Measurements from ENCODE around the gene TMOD3. TPM values are rescaled to one million over a fixed set of nuclear protein-coding genes. Genes with fewer than 3 reads are reported as not detected.

The TMOD3 gene
- total and polyA plus RNA-seq, 10 donors = 8.9 to 65.5 (median 39.2) TPM

DNA sequence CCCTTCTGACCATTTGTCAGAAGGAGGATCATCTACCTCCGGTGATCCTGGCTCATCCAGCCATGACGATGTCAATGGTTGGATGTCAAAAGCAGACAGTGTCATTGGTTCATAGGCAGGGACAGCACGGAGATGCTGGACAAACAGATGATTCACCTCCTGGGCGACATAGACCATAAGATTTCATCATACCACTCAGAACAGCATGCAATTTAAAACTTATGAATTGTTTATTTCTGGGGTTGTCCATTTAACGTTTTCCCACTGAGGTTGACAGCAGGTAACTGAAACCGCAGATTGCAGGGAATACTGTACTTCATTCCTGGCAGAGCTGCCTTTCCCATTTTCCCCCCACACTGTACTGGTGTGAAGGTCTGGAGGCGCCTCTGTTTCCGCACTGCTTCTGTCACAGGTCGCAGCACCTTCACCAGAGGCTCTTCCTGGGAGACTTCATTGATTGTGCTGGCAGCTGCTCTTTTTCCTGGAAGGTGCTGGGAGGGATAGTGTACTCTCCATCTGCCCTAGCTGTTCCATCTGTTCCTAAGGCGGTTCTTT lies 32.5 kb upstream of the TMOD3 start:
- TF ChIP-seq POLR2AphosphoS5 (IDR thresholded peaks at IDR 0.05) (no peak), POLR2A (IDR thresholded peaks at IDR 0.05) (no peak)
- TF ChIP-seq, protein P1, sequence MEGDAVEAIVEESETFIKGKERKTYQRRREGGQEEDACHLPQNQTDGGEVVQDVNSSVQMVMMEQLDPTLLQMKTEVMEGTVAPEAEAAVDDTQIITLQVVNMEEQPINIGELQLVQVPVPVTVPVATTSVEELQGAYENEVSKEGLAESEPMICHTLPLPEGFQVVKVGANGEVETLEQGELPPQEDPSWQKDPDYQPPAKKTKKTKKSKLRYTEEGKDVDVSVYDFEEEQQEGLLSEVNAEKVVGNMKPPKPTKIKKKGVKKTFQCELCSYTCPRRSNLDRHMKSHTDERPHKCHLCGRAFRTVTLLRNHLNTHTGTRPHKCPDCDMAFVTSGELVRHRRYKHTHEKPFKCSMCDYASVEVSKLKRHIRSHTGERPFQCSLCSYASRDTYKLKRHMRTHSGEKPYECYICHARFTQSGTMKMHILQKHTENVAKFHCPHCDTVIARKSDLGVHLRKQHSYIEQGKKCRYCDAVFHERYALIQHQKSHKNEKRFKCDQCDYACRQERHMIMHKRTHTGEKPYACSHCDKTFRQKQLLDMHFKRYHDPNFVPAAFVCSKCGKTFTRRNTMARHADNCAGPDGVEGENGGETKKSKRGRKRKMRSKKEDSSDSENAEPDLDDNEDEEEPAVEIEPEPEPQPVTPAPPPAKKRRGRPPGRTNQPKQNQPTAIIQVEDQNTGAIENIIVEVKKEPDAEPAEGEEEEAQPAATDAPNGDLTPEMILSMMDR (IDR thresholded peaks at IDR 0.05 in 8 of 11, conservative IDR thresholded peaks at IDR 0.05 in 3 of 11) = no peak
- 89 to 97% (median 93%) methylated on average over 10 of the region's 10 CpGs for WGBS, 5 donors
- Histone ChIP-seq H3K4me3 (no peak overlapping the region), H3K9me3 (peaks cover 0 to 5% (median 0%) of the 10 kb centered on the region in 8 donors), H3K27ac (no peak overlapping the region), H3K4me1 (peaks cover 0 to 7% (median 2%) of the 10 kb centered on the region in 6 donors), H3K27me3 (replicated peaks in 1 of 7) (no peaks in the 10 kb centered on the region), H3K36me3 (peaks cover 0 to 28% (median 9%) of the 10 kb centered on the region in 6 donors)
- intact Hi-C loops (cut with DNase I; ENCODE audit: low total_unique reads) = no loop called here
- no peak for DNase-seq

DNA sequence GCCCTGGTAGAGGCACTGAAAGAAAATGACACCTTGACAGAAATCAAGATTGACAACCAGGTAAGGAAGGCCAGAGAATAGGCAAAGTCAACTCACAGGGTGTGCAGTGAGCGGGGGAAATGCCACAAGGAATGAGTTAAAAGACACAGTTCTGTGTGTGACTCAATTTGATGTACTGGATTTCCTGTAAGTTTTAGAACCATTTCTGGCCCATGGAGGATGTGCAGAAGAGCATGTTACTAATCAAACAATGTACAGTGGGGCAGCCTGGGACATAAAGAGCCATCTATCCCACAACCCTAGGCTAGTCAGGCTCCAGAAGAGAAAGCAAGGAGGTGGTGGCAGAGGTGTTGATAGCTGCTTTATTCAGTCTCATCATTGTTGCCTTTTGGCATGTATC lies 31.2 kb upstream of the TMOD3 start:
- H3K36me3 ChIP-seq = peaks cover 0 to 36% (median 9%) of the 10 kb centered on the region in 6 donors
- DNase-seq = no peak
- TF ChIP-seq POLR2AphosphoS5 (IDR thresholded peaks at IDR 0.05) (no peak), POLR2A (IDR thresholded peaks at IDR 0.05) (no peak)
- TF ChIP-seq, protein P1 (IDR thresholded peaks at IDR 0.05 in 8 of 11, conservative IDR thresholded peaks at IDR 0.05 in 3 of 11) = no peak
- H3K4me3 ChIP-seq = no peak overlapping the region
- WGBS, 5 donors = 93 to 100% (median 94%) methylated on average over 1 of the region's 1 CpG
- H3K27ac ChIP-seq = no peak overlapping the region
- intact Hi-C loops (cut with DNase I; ENCODE audit: low total_unique reads) = no loop called here
- no peaks in the 10 kb centered on the region for H3K27me3 ChIP-seq (replicated peaks in 1 of 7)
- no peaks in the 10 kb centered on the region for H3K9me3 ChIP-seq
- H3K4me1 ChIP-seq = peaks cover 0 to 7% (median 2%) of the 10 kb centered on the region in 6 donors

DNA sequence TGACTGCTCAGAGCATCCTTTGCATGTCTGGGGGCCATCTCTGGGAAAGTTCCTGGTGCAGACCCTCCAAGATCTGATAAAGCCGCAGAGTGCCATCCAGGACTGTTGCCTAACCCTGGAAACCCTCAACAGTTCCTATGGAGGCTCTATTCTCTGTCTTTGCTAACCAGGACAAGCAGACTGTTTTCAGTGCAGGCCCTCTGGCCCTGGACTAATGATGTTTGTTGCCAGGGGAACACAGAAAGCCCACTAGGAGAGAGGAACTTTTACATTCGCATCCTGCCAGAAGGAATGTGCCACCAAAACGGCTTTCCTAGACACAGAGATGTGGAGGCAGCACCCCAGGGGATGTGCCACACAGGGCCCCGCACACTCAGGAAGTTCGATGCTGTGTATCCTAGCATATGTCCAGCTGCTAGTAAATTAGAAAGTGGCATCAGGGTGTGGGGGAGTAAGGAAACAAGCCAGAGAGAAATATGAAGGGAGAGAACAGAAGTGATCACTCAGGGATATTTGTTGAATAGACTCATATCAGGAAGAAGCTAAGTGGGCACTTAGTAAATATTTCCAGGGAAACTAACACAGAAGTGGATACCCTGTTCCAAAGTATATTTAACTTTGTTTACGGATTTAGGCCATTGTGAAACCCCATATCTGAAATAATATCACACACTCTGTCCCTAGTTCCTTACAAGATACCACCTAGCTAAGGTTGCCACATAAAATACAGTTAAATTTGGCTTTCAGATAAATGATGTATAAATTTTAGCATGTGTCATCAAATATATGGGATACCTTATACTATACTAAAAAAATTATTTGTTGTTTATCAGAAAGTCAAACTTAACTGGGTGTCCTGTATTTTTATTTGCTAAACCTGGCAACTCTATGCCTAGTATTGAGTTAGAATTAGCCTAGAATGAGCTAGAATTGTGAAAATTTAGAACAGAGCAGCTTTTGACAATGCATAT lies 29.9 kb upstream of the TMOD3 start:
- no peak overlapping the region for H3K4me3 ChIP-seq
- intact Hi-C loops (cut with DNase I; ENCODE audit: low total_unique reads) = no loop called here
- H3K36me3 ChIP-seq = peaks cover 0 to 43% (median 11%) of the 10 kb centered on the region in 6 donors
- H3K27ac ChIP-seq = peak overlapping the region in 3 of 8 donors; percentile 7 to 26 (median 9)
- H3K4me1 ChIP-seq = peaks cover 0 to 7% (median 2%) of the 10 kb centered on the region in 6 donors
- no peaks in the 10 kb centered on the region for H3K9me3 ChIP-seq
- no peak for DNase-seq
- no peaks in the 10 kb centered on the region for H3K27me3 ChIP-seq (replicated peaks in 1 of 7)
- TF ChIP-seq, protein P1 (IDR thresholded peaks at IDR 0.05 in 8 of 11, conservative IDR thresholded peaks at IDR 0.05 in 3 of 11) = no peak
- TF ChIP-seq POLR2AphosphoS5 (IDR thresholded peaks at IDR 0.05) = no peak
- TF ChIP-seq POLR2A (IDR thresholded peaks at IDR 0.05) = no peak
- WGBS, 5 donors = 61 to 74% (median 67%) methylated on average over 6 of the region's 6 CpGs

DNA sequence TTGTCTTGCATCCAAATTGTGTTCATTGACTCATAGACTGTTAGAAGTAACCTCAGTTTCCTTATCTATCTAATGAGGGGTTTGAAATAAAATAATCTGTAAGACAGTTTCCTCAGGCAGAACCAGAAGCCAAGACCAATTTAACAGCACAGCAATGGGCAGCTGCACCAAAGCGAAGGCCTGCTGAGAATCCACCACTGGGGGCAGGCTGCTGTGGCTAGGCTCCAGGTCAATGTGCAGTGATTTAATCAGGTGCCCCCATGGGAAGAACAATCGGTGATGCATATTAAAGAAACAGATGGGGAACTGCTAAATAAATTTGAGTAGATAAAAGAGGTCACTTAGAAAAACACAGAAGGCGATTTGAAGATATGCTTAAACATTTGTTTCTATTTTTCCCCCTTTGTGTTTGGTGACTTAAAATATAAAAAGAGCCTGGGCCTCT lies 28.0 kb upstream of the TMOD3 start:
- Histone ChIP-seq H3K9me3 (no peaks in the 10 kb centered on the region), H3K27ac (no peak overlapping the region), H3K27me3 (replicated peaks in 1 of 7) (no peaks in the 10 kb centered on the region), H3K4me3 (no peak overlapping the region), H3K4me1 (peaks cover 0 to 18% (median 5%) of the 10 kb centered on the region in 6 donors), H3K36me3 (peaks cover 0 to 49% (median 11%) of the 10 kb centered on the region in 6 donors)
- TF ChIP-seq POLR2A (IDR thresholded peaks at IDR 0.05) = no peak
- TF ChIP-seq, protein P1 (IDR thresholded peaks at IDR 0.05 in 8 of 11, conservative IDR thresholded peaks at IDR 0.05 in 3 of 11) = peak in 8 of 11 experiments; percentile 24 to 59 (median 52)
- TF ChIP-seq POLR2AphosphoS5 (IDR thresholded peaks at IDR 0.05) = no peak
- WGBS, 5 donors = 65 to 78% (median 72%) methylated on average over 3 of the region's 3 CpGs
- intact Hi-C loops (cut with DNase I; ENCODE audit: low total_unique reads) = no loop called here
- no peak for DNase-seq

Measured in spleen (tissue), 11 donors.